Stomach smooth muscle (tissue), 2 donors: Measurements from ENCODE around the gene SHISAL1.

Experiments
- H3K27ac ChIP-seq: one replicate; pipeline ENCODE4 v1.7.0; 2013; ENCODE audit warnings: mild to moderate bottlenecking, low read length, inconsistent platforms
- H3K27me3 ChIP-seq, 2 donors: one replicate each; pipeline ENCODE4 v1.7.0; 2013; ENCODE audit warnings: low read length in 2 of 2; ENCODE audit not compliant: insufficient read depth in 2 of 2, control insufficient read depth in 1 of 2
- H3K36me3 ChIP-seq, 2 donors: one replicate each; pipeline ENCODE4 v1.7.0; 2013; ENCODE audit warnings: low read length in 2 of 2; ENCODE audit not compliant: control insufficient read depth in 2 of 2, insufficient read depth in 2 of 2
- H3K4me1 ChIP-seq: one replicate; pipeline ENCODE4 v1.7.0; 2013; ENCODE audit warnings: low read length; ENCODE audit not compliant: control insufficient read depth, insufficient read depth
- H3K4me3 ChIP-seq, 2 donors: one replicate each; pipeline ENCODE4 v1.7.0; 2013; ENCODE audit warnings: low read length in 2 of 2
- H3K9ac ChIP-seq, 2 donors: one replicate each; pipeline ENCODE4 v1.7.0; 2013; ENCODE audit warnings: low read length in 2 of 2, mild to moderate bottlenecking in 1 of 2
- H3K9me3 ChIP-seq, 2 donors: one replicate each; pipeline ENCODE4 v1.7.0; 2013; ENCODE audit warnings: low read length in 2 of 2; ENCODE audit not compliant: control insufficient read depth in 2 of 2
- donor health status: healthy.
- donor health status: Pancreatic carcinoma.

Gene SHISAL1

GRCh38 chr22:44196731-44197131 lies 116.0 kb downstream of the SHISAL1 start:
- H3K36me3 ChIP-seq, result no peaks in the 10 kb centered on the region
- H3K4me3 ChIP-seq, result no peak overlapping the region
- H3K9ac ChIP-seq, result no peak overlapping the region
- no peaks in the 10 kb centered on the region for H3K9me3 ChIP-seq
- no peak overlapping the region for H3K27ac ChIP-seq
- no peaks in the 10 kb centered on the region for H3K27me3 ChIP-seq
- no peaks in the 10 kb centered on the region for H3K4me1 ChIP-seq

GRCh38 chr22:44196241-44196640 lies 116.5 kb downstream of the SHISAL1 start:
- H3K36me3 ChIP-seq, result no peaks in the 10 kb centered on the region
- H3K9ac ChIP-seq, result no peak overlapping the region
- H3K4me3 ChIP-seq, result no peak overlapping the region
- H3K27ac ChIP-seq, result no peak overlapping the region
- H3K27me3 ChIP-seq, result no peaks in the 10 kb centered on the region
- H3K9me3 ChIP-seq, result no peaks in the 10 kb centered on the region
- H3K4me1 ChIP-seq, result no peaks in the 10 kb centered on the region

GRCh38 chr22:44195189-44195871 lies 117.4 kb downstream of the SHISAL1 start:
- no peaks in the 10 kb centered on the region for H3K27me3 ChIP-seq
- H3K36me3 ChIP-seq, result no peaks in the 10 kb centered on the region
- no peaks in the 10 kb centered on the region for H3K4me1 ChIP-seq
- no peak overlapping the region for H3K4me3 ChIP-seq
- no peak overlapping the region for H3K27ac ChIP-seq
- no peaks in the 10 kb centered on the region for H3K9me3 ChIP-seq
- no peak overlapping the region for H3K9ac ChIP-seq

GRCh38 chr22:44194569-44194968 lies 118.2 kb downstream of the SHISAL1 start:
- Histone ChIP-seq H3K4me3 (no peak overlapping the region), H3K9ac (no peak overlapping the region), H3K27ac (no peak overlapping the region), H3K36me3 (no peaks in the 10 kb centered on the region), H3K9me3 (no peaks in the 10 kb centered on the region), H3K4me1 (no peaks in the 10 kb centered on the region), H3K27me3 (no peaks in the 10 kb centered on the region)
